Spleen (tissue), 7 donors: ENCODE data around the gene MMRN2.

Experiments
- CTCF ChIP-seq, 11 experiments: fragments of 200-600 bp in 7 of 11; fragments of 450-650 bp in 4 of 11; sonication (generic) in 4 of 11; IDR thresholded peaks in 8 of 11; conservative IDR thresholded peaks in 3 of 11; 1 replicate in 7 of 11; 2 replicates in 4 of 11; pipeline versions ENCODE4 v1.4.0 to v1.8.0; 2016 to 2021; ENCODE audit warnings: antibody characterized with exemption in 11 of 11, inconsistent platforms in 4 of 11, mild to moderate bottlenecking in 1 of 11
- POLR2A ChIP-seq, 3 donors: fragments of 450-650 bp; IDR thresholded peaks; one replicate each; pipeline ENCODE4 v1.5.1; 2017; ENCODE audit warnings: antibody characterized with exemption in 3 of 3, mild to moderate bottlenecking in 1 of 3
- POLR2AphosphoS5 ChIP-seq, 3 donors: sonication (generic); formaldehyde crosslinking; IDR thresholded peaks; one replicate each; pipeline ENCODE4 v1.5.1; 2017; ENCODE audit warnings: antibody characterized with exemption in 3 of 3
- donor health status: DM: no; HTN: no; CAD: no; lungs with moderate emphysema.
- donor health status: DM: no; HTN: no; CAD: no.
- donor health status: DM: no; HTN: no; CAD: no.

GRCh38 chr10:86898511-86898910, 58.9 kb downstream of the MMRN2 start:
- TF ChIP-seq CTCF (IDR thresholded peaks at IDR 0.05 in 8 of 11, conservative IDR thresholded peaks at IDR 0.05 in 3 of 11) (no peak), POLR2A (IDR thresholded peaks at IDR 0.05) (no peak), POLR2AphosphoS5 (IDR thresholded peaks at IDR 0.05) (no peak)
